ENCODE data around the gene PRKCI. TPM values are rescaled to one million over a fixed set of nuclear protein-coding genes. Genes with fewer than 3 reads are reported as not detected.

PRKCI gene
- total RNA-seq, 1 donor from 2014 or later, result 58.7 TPM

DNA sequence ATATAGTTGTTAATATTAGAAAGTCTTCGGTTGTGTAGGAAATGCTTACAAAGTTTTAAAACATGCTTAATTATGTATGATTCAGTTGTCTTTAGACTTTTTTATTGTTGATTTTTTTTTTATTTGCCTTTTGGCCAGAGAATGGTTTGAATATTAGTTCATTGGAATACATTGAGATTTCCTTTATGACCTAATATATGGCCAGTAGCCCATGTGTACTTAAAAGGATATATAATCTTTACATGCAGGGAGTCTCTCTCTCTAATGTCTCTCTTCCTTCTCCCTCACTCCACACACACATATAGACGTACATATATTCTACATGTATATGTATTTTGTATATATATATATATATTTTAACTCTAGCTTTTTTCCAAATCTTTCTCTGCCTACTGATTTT, 68.0 kb downstream of the PRKCI start:
- Histone ChIP-seq H3K4me3 (ENCODE audit: low read depth, low read length) (no peak overlapping the region), H3K36me3 (ENCODE audit: control insufficient read depth, insufficient read depth, low read length) (peaks cover 8% of the 10 kb centered on the region), H3K27me3 (ENCODE audit: control insufficient read depth, insufficient read depth, low read length) (no peaks in the 10 kb centered on the region)
- FAIRE-seq (no peak), DNase-seq (ENCODE audit: low read depth) (no peak)
- TF ChIP-seq, protein P1, sequence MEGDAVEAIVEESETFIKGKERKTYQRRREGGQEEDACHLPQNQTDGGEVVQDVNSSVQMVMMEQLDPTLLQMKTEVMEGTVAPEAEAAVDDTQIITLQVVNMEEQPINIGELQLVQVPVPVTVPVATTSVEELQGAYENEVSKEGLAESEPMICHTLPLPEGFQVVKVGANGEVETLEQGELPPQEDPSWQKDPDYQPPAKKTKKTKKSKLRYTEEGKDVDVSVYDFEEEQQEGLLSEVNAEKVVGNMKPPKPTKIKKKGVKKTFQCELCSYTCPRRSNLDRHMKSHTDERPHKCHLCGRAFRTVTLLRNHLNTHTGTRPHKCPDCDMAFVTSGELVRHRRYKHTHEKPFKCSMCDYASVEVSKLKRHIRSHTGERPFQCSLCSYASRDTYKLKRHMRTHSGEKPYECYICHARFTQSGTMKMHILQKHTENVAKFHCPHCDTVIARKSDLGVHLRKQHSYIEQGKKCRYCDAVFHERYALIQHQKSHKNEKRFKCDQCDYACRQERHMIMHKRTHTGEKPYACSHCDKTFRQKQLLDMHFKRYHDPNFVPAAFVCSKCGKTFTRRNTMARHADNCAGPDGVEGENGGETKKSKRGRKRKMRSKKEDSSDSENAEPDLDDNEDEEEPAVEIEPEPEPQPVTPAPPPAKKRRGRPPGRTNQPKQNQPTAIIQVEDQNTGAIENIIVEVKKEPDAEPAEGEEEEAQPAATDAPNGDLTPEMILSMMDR (IDR thresholded peaks at IDR 0.05; ENCODE audit: insufficient read depth, low read length, severe bottlenecking), result no peak

DNA sequence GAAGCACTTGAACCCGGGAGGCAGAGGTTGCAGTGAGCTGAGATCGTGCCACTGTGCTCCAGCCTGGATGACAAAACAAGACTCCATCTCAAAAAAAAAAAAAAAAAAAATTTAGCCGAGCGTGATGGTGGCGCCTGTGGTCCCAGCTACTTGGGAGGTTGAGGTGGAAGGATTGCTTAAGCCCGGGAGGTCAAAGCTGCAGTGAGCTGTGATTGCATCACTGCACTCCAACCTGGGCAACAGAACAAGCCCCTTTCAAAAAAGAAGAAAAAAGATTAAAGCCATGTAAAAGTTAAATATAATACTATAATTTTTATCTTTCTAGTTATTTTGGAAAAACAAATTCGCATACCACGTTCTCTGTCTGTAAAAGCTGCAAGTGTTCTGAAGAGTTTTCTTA, 73.4 kb downstream of the PRKCI start:
- DNase-seq (ENCODE audit: low read depth), result no peak
- no peaks in the 10 kb centered on the region for H3K27me3 ChIP-seq (ENCODE audit: control insufficient read depth, insufficient read depth, low read length)
- FAIRE-seq, result no peak
- H3K36me3 ChIP-seq (ENCODE audit: control insufficient read depth, insufficient read depth, low read length), result peaks cover 5% of the 10 kb centered on the region
- no peak overlapping the region for H3K4me3 ChIP-seq (ENCODE audit: low read depth, low read length)
- TF ChIP-seq, protein P1 (IDR thresholded peaks at IDR 0.05; ENCODE audit: insufficient read depth, low read length, severe bottlenecking), result no peak

DNA sequence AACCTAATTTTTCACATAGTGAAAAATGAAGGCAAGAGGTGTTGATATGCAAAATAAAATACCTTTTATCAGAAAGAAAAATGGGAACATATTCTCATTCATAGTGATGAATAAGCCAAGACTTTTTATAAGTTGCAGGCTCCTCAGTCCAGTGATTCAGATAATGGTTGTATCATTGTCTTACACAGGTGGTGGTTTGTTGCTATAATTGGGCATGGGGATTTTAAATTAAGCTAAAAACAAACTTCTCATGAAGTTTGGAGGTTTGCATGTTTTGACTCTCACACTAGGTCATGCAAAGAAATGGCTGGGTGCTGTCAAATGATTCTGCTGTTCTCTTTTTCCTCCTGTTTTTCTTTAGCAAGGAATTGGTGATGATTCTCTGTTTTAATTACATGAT, 74.5 kb downstream of the PRKCI start:
- DNase-seq (ENCODE audit: low read depth) (no peak), FAIRE-seq (no peak)
- TF ChIP-seq, protein P1 (IDR thresholded peaks at IDR 0.05; ENCODE audit: insufficient read depth, low read length, severe bottlenecking), result no peak
- peaks cover 5% of the 10 kb centered on the region for H3K36me3 ChIP-seq (ENCODE audit: control insufficient read depth, insufficient read depth, low read length)
- H3K27me3 ChIP-seq (ENCODE audit: control insufficient read depth, insufficient read depth, low read length), result no peaks in the 10 kb centered on the region
- H3K4me3 ChIP-seq (ENCODE audit: low read depth, low read length), result no peak overlapping the region

DNA sequence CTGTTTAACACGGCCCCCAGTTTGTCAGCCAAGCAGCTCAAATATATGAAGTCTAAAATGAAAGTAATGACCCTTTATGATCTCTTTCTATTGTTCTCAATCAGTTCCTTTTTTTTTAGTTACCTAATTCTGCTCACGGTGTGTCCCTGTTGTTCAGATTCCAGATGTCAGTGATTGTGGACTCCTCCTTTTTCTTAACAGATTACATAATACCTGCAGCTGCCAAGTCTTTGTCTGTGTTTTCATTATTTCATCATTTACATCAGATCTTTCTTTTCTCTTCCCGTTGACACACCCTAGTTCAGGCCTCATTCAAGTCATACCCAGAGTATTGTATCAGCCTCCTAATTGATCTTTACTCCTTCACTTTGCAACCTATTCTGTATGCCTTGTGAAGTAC, 79.2 kb downstream of the PRKCI start:
- DNase-seq (ENCODE audit: low read depth) (peak; percentile 51), FAIRE-seq (no peak)
- peaks cover 2% of the 10 kb centered on the region for H3K36me3 ChIP-seq (ENCODE audit: control insufficient read depth, insufficient read depth, low read length)

DNA sequence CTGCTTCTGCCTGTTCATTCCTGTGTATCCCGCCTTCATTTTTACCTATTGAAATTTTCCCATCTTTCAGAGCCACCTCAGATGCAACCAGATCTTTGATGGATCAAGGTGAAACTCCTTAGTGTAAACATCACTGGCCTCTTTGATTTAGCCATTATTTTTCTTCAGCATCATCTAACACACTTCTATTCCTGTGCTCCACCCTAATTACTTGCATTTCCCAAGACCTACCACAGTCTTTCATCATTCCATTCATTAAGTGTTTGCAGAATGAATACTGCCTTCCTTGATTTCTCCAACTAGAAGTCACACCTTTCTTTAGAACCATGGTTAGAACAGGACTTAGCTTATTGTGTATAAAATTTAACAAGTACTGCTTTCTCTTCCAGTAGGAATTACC, 79.8 kb downstream of the PRKCI start:
- Histone ChIP-seq H3K36me3 (ENCODE audit: control insufficient read depth, insufficient read depth, low read length) (peaks cover 2% of the 10 kb centered on the region), H3K4me3 (ENCODE audit: low read depth, low read length) (no peak overlapping the region), H3K27me3 (ENCODE audit: control insufficient read depth, insufficient read depth, low read length) (no peaks in the 10 kb centered on the region)
- TF ChIP-seq, protein P1 (IDR thresholded peaks at IDR 0.05; ENCODE audit: insufficient read depth, low read length, severe bottlenecking), result no peak
- DNase-seq (ENCODE audit: low read depth) (peak; percentile 16), FAIRE-seq (no peak)

More for the DNA sequence above, 79.2 kb downstream of the PRKCI start:
- TF ChIP-seq, protein P1 (IDR thresholded peaks at IDR 0.05; ENCODE audit: insufficient read depth, low read length, severe bottlenecking), result no peak
- no peak overlapping the region for H3K4me3 ChIP-seq (ENCODE audit: low read depth, low read length)
- H3K27me3 ChIP-seq (ENCODE audit: control insufficient read depth, insufficient read depth, low read length), result no peaks in the 10 kb centered on the region

DNA sequence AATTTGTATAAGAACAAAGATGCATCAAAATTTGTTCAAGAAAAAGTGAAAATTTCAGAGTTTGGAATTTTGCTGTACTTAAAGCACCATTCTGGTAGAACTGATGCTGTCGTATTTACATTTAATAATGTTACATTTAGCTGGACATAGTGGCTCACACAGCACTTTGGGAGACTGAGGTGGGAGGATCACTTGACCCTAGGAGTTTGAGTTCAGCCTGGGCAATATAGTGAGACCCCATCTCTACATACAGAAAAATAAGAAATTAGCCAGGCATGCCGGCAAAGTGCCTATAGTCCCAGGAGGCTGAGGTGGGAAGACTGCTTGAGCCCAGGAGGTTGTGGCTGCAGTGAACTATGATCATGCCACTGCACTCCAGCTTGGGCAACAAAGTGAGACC, 83.8 kb downstream of the PRKCI start:
- H3K36me3 ChIP-seq (ENCODE audit: control insufficient read depth, insufficient read depth, low read length), result no peaks in the 10 kb centered on the region
- no peaks in the 10 kb centered on the region for H3K27me3 ChIP-seq (ENCODE audit: control insufficient read depth, insufficient read depth, low read length)
- DNase-seq (ENCODE audit: low read depth) (no peak), FAIRE-seq (no peak)
- H3K4me3 ChIP-seq (ENCODE audit: low read depth, low read length), result no peak overlapping the region
- TF ChIP-seq, protein P1 (IDR thresholded peaks at IDR 0.05; ENCODE audit: insufficient read depth, low read length, severe bottlenecking), result no peak
